GM10847 (cell line): ENCODE data around the gene SARNP.

Experiments used
- POLR2A ChIP-seq: IDR thresholded peaks from 2 replicates; pipeline ENCODE4 v1.6.1; 2011; ENCODE audit not compliant: insufficient read length; ENCODE audit errors: extremely low read depth

Gene SARNP

GRCh38 chr12:55817345-55818139 is at the start of gene SARNP, which contains the start of gene ORMDL2:
TSS of gene SARNP (minus strand) at chr12:55817724. CDS start at chr12:55817701, 23 bp downstream.
TSS of gene ORMDL2 (plus strand) at chr12:55818041. CDS start at chr12:55819000, 959 bp downstream.
- peak; percentile 69 for TF ChIP-seq POLR2A

- TF ChIP-seq POLR2A, result no peak
Measured at GRCh38 chr12:55865327-55865726, 47.8 kb upstream of the SARNP start.

- no peak for TF ChIP-seq POLR2A
Measured at GRCh38 chr12:55862286-55862685, 44.8 kb upstream of the SARNP start.

- no peak for TF ChIP-seq POLR2A
Measured at GRCh38 chr12:55861871-55862270, 44.3 kb upstream of the SARNP start.

- no peak for TF ChIP-seq POLR2A
Measured at GRCh38 chr12:55861396-55861795, 43.9 kb upstream of the SARNP start.

- no peak for TF ChIP-seq POLR2A
Measured at GRCh38 chr12:55852740-55853139, 35.2 kb upstream of the SARNP start.

GRCh38 chr12:55850893-55851292 is 33.4 kb upstream of the SARNP start:
- TF ChIP-seq POLR2A, result no peak

GRCh38 chr12:55850401-55850800 is 32.9 kb upstream of the SARNP start:
- TF ChIP-seq POLR2A, result no peak

GRCh38 chr12:55849616-55850343 is 32.3 kb upstream of the SARNP start:
- no peak for TF ChIP-seq POLR2A

GRCh38 chr12:55847603-55848291 is 30.2 kb upstream of the SARNP start:
- TF ChIP-seq POLR2A, result no peak

- TF ChIP-seq POLR2A, result no peak
Measured at GRCh38 chr12:55847033-55847432, 29.5 kb upstream of the SARNP start.

- no peak for TF ChIP-seq POLR2A
Measured at GRCh38 chr12:55845785-55846496, 28.4 kb upstream of the SARNP start.

GRCh38 chr12:55845361-55845760 is 27.8 kb upstream of the SARNP start:
- TF ChIP-seq POLR2A, result no peak

- TF ChIP-seq POLR2A, result no peak
Measured at GRCh38 chr12:55844961-55845360, 27.4 kb upstream of the SARNP start.

GRCh38 chr12:55843431-55843830 is 25.9 kb upstream of the SARNP start:
- no peak for TF ChIP-seq POLR2A
